ENCODE data around the gene PPM1K. TPM values are rescaled to one million over a fixed set of nuclear protein-coding genes. Genes with fewer than 3 reads are reported as not detected.

PPM1K gene
- total RNA-seq, 1 donor from 2014 or later: 22.8 TPM

- H3K4me3 ChIP-seq: no peak overlapping the region
- no peaks in the 10 kb centered on the region for H3K27me3 ChIP-seq
- intact Hi-C loops (cut with DNase I): no loop called here
- no peaks in the 10 kb centered on the region for H3K9me3 ChIP-seq
- H3K36me3 ChIP-seq: no peaks in the 10 kb centered on the region
- no peak for DNase-seq (ENCODE audit: extremely low spot score in 2 of 2)
- no peak for TF ChIP-seq POLR2A (IDR thresholded peaks at IDR 0.05)
- TF ChIP-seq CTCF (IDR thresholded peaks at IDR 0.05): no peak
- no peak for TF ChIP-seq POLR2AphosphoS5 (IDR thresholded peaks at IDR 0.05; ENCODE audit: insufficient read depth in 1 of 2, low read depth in 1 of 2)
- H3K27ac ChIP-seq: no peak overlapping the region
- H3K4me1 ChIP-seq: no peaks in the 10 kb centered on the region
Measured at GRCh38 chr4:88246600-88246999, 37.8 kb downstream of the PPM1K start.

GRCh38 chr4:88244816-88245579, 39.4 kb downstream of the PPM1K start:
- no peak overlapping the region for H3K27ac ChIP-seq
- no peaks in the 10 kb centered on the region for H3K4me1 ChIP-seq
- H3K36me3 ChIP-seq: no peaks in the 10 kb centered on the region
- no peaks in the 10 kb centered on the region for H3K9me3 ChIP-seq
- intact Hi-C loops (cut with DNase I): no loop called here
- H3K27me3 ChIP-seq: no peaks in the 10 kb centered on the region
- DNase-seq (ENCODE audit: extremely low spot score in 2 of 2): no peak
- no peak overlapping the region for H3K4me3 ChIP-seq
- TF ChIP-seq POLR2AphosphoS5 (IDR thresholded peaks at IDR 0.05; ENCODE audit: insufficient read depth in 1 of 2, low read depth in 1 of 2): no peak
- no peak for TF ChIP-seq POLR2A (IDR thresholded peaks at IDR 0.05)
- no peak for TF ChIP-seq CTCF (IDR thresholded peaks at IDR 0.05)

GRCh38 chr4:88244056-88244455, 40.3 kb downstream of the PPM1K start:
- Histone ChIP-seq H3K27me3 (no peaks in the 10 kb centered on the region), H3K4me3 (no peak overlapping the region), H3K36me3 (no peaks in the 10 kb centered on the region), H3K27ac (no peak overlapping the region), H3K9me3 (no peaks in the 10 kb centered on the region), H3K4me1 (no peaks in the 10 kb centered on the region)
- TF ChIP-seq CTCF (IDR thresholded peaks at IDR 0.05): no peak
- TF ChIP-seq POLR2AphosphoS5 (IDR thresholded peaks at IDR 0.05; ENCODE audit: insufficient read depth in 1 of 2, low read depth in 1 of 2): no peak
- no peak for TF ChIP-seq POLR2A (IDR thresholded peaks at IDR 0.05)
- no peak for DNase-seq (ENCODE audit: extremely low spot score in 2 of 2)
- intact Hi-C loops (cut with DNase I): no loop called here

GRCh38 chr4:88242144-88242543, 42.2 kb downstream of the PPM1K start:
- no peak for DNase-seq (ENCODE audit: extremely low spot score in 2 of 2)
- no peak overlapping the region for H3K27ac ChIP-seq
- H3K4me3 ChIP-seq: no peak overlapping the region
- TF ChIP-seq POLR2AphosphoS5 (IDR thresholded peaks at IDR 0.05; ENCODE audit: insufficient read depth in 1 of 2, low read depth in 1 of 2): no peak
- no peak for TF ChIP-seq POLR2A (IDR thresholded peaks at IDR 0.05)
- no peak for TF ChIP-seq CTCF (IDR thresholded peaks at IDR 0.05)
- H3K27me3 ChIP-seq: no peaks in the 10 kb centered on the region
- intact Hi-C loops (cut with DNase I): no loop called here
- no peaks in the 10 kb centered on the region for H3K36me3 ChIP-seq
- no peaks in the 10 kb centered on the region for H3K9me3 ChIP-seq
- no peaks in the 10 kb centered on the region for H3K4me1 ChIP-seq

GRCh38 chr4:88240297-88240714, 44.1 kb downstream of the PPM1K start:
- no peaks in the 10 kb centered on the region for H3K36me3 ChIP-seq
- peak in 1 of 3 experiments; percentile 14 for TF ChIP-seq CTCF (IDR thresholded peaks at IDR 0.05)
- no peak for TF ChIP-seq POLR2A (IDR thresholded peaks at IDR 0.05)
- peak in 1 of 2 donors; percentile 7 for TF ChIP-seq POLR2AphosphoS5 (IDR thresholded peaks at IDR 0.05; ENCODE audit: insufficient read depth in 1 of 2, low read depth in 1 of 2)
- H3K4me1 ChIP-seq: no peaks in the 10 kb centered on the region
- no peak overlapping the region for H3K4me3 ChIP-seq
- intact Hi-C loops (cut with DNase I): no loop called here
- H3K27me3 ChIP-seq: no peaks in the 10 kb centered on the region
- H3K9me3 ChIP-seq: no peaks in the 10 kb centered on the region
- DNase-seq (ENCODE audit: extremely low spot score in 2 of 2): no peak
- peak overlapping the region; percentile 46 for H3K27ac ChIP-seq
